ENCODE data around the gene IFT25. TPM values are rescaled to one million over a fixed set of nuclear protein-coding genes. Genes with fewer than 3 reads are reported as not detected.

IFT25 gene
- total RNA-seq, 4 donors from 2014 or later, result 15.5 to 39.9 (median 26.8) TPM

DNA sequence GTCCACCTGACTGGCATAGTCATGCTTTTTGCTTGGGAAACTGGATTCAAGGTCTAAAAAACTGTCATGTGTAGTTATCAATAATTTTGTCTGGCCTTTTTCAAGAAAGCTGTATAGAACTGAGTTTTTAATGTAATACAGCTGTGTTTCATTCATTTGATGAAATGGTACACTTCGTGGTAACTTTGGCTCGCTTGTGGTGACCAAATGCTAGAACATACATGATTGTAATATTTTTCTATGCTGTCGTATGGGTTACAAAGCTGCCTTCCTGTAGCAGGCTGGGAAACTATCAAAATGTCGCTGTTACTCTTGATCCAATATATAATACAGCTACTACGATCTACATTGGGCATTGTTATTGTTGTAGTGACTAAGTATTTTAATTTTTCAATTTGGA, 2.8 kb upstream of the IFT25 start:
- WGBS, 2 donors, result 74 to 75% methylated on average over 5 of the region's 5 CpGs
- peak overlapping the region in 2 of 4 donors; percentile 90 to 96 for H3K27ac ChIP-seq
- no peaks in the 10 kb centered on the region for H3K9me3 ChIP-seq
- DNase-seq (ENCODE audit: low spot score in 2 of 2), result no peak
- H3K27me3 ChIP-seq, result no peaks in the 10 kb centered on the region
- TF ChIP-seq POLR2A (IDR thresholded peaks at IDR 0.05) (no peak), EP300 (IDR thresholded peaks at IDR 0.05) (no peak)
- TF ChIP-seq, protein P1, sequence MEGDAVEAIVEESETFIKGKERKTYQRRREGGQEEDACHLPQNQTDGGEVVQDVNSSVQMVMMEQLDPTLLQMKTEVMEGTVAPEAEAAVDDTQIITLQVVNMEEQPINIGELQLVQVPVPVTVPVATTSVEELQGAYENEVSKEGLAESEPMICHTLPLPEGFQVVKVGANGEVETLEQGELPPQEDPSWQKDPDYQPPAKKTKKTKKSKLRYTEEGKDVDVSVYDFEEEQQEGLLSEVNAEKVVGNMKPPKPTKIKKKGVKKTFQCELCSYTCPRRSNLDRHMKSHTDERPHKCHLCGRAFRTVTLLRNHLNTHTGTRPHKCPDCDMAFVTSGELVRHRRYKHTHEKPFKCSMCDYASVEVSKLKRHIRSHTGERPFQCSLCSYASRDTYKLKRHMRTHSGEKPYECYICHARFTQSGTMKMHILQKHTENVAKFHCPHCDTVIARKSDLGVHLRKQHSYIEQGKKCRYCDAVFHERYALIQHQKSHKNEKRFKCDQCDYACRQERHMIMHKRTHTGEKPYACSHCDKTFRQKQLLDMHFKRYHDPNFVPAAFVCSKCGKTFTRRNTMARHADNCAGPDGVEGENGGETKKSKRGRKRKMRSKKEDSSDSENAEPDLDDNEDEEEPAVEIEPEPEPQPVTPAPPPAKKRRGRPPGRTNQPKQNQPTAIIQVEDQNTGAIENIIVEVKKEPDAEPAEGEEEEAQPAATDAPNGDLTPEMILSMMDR (IDR thresholded peaks at IDR 0.05), result no peak
- H3K4me1 ChIP-seq, result peaks cover 0 to 55% (median 18%) of the 10 kb centered on the region in 4 donors
- peaks cover 0 to 21% (median 0%) of the 10 kb centered on the region in 3 donors for H3K36me3 ChIP-seq
- H3K4me3 ChIP-seq, result no peak overlapping the region

DNA sequence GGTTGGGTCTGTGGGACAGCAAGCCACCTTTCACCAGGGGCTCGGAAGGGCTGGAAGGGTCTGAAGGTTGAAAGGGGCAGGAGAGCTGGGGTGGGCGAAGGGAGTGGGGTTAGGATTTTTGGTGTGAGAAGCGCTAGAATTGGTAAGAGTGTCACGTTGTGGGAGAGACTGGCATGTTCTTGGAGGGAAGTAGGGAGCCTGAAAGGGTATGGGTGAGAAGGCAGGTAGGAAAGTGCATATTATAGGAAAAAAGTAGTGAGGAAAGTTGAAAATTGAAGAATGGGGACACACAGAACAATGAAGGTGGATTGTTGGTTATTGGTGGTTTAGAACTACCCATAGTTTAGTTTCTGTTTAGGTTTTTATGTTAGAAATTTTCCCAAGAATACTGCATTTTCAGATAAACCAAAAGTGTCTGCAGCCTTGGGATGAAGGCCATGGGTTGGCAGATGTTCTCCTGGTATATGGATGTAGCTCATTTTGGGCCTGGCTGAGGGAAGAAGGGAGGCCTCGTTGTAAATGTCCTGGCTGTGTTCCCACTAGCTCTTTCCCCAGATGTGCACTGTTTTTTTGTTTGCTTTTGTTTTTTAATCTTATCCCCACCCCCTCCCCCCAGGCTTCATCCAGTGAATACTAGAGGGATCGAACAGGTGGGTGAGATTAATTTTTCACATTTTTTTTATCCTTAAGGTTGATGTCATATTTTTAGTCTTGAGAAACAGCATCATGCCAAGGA, 1.8 kb upstream of the IFT25 start:
- Histone ChIP-seq H3K36me3 (peaks cover 0 to 12% (median 0%) of the 10 kb centered on the region in 3 donors), H3K4me3 (peak overlapping the region; percentile 55 to 99 (median 92)), H3K4me1 (peaks cover 0 to 57% (median 18%) of the 10 kb centered on the region in 4 donors), H3K27ac (peak overlapping the region; percentile 90 to 96 (median 93)), H3K9me3 (no peaks in the 10 kb centered on the region), H3K27me3 (no peaks in the 10 kb centered on the region)
- 37 to 41% methylated on average over 6 of the region's 6 CpGs for WGBS, 2 donors
- no peak for DNase-seq (ENCODE audit: low spot score in 2 of 2)
- TF ChIP-seq, protein P1 (IDR thresholded peaks at IDR 0.05), result no peak
- TF ChIP-seq POLR2A (IDR thresholded peaks at IDR 0.05) (no peak), EP300 (IDR thresholded peaks at IDR 0.05) (no peak)

DNA sequence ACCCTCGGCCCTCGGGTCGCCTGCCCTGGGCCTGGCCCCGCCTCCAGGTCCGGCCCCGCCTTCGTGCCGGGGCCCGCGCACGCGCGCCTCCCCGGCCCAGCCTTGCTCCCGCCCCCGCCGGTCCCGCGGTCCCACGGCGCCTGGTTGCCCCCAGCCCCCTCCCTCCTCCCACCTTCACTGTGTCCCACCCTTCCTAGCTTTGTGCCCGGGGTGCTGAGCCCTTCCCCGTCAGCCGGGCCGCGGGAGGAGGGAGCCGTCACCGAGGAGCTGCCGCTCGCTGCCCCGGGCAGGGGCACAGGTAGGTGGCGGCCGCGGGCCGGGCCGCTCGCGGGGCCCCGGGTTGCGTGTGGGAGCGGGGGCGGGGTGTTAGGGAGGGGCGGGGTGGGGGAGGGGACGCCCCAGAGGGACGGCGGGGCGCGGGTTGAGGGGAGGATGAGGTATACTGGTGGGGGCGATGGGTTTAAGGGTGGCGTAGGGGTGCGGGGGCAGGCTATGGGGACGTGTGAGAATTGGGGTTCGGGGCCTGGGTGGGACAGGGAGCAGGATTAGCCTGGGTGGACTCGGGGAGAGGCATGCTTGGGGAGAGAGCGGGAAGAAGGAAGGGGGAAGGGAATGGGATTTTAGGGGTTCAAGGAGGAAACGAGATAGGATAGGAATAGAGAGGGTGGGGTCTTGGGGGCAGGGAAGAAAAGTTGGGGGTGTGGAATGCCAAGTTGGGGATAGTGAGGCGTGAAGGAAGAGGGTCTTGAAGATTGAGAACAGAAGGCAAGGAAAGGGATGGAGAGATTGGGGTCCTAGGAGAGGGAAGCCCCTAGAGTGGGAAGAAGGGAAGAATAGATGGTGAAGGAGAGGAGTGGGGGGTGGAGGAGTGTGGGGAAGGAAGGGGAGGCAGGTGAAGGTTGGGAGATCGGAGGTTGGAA, 1.0 kb upstream of the IFT25 start, which contains the start of gene LRRC42:
Gene LRRC42 (plus strand): TSS at position 99 of the 920 bp plus-strand sequence. CDS start 5,650 bp downstream, outside the sequence.
- 1% methylated on average over 29 to 47 of the region's 58 CpGs for WGBS, 2 donors
- Histone ChIP-seq H3K4me3 (peak within 1 kb of the TSS; percentile 55 to 99 (median 92)), H3K27ac (peak within 1 kb of the TSS; percentile 90 to 96 (median 93)), H3K27me3 (no peaks in the 10 kb centered on the region), H3K9me3 (no peaks in the 10 kb centered on the region), H3K36me3 (peaks cover 0 to 3% (median 0%) of the 10 kb centered on the region in 3 donors), H3K4me1 (peaks cover 0 to 57% (median 18%) of the 10 kb centered on the region in 4 donors)
- DNase-seq (ENCODE audit: low spot score in 2 of 2), result no peak
- TF ChIP-seq POLR2A (IDR thresholded peaks at IDR 0.05) (no peak), EP300 (IDR thresholded peaks at IDR 0.05) (peak in 1 of 2 donors; percentile 23)
- TF ChIP-seq, protein P1 (IDR thresholded peaks at IDR 0.05), result peak; percentile 20 to 49 (median 33)

DNA sequence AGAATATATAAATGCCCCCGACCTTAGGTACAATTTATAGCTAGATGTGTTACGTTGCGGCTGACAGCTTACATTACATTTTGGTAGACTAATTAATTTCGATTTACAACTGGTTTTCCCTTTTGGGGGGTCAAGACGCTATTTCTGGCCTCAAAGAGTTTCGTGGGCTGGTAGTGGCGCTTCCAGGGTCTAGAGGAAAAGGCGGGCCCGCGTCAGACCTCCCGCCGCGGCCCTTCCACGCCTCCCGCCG, 391 bp downstream of the IFT25 start:
- H3K27me3 ChIP-seq, result no peaks in the 10 kb centered on the region
- H3K27ac ChIP-seq, result peak overlapping the region; percentile 90 to 96 (median 93)
- DNase-seq (ENCODE audit: low spot score in 2 of 2), result no peak
- H3K4me3 ChIP-seq, result peak overlapping the region; percentile 55 to 99 (median 92)
- WGBS, 2 donors, result 1% methylated on average over 16 of the region's 16 CpGs
- no peaks in the 10 kb centered on the region for H3K9me3 ChIP-seq
- TF ChIP-seq, protein P1 (IDR thresholded peaks at IDR 0.05), result no peak
- TF ChIP-seq POLR2A (IDR thresholded peaks at IDR 0.05), result no peak
- TF ChIP-seq EP300 (IDR thresholded peaks at IDR 0.05), result no peak
- H3K4me1 ChIP-seq, result peaks cover 0 to 59% (median 18%) of the 10 kb centered on the region in 4 donors
- no peaks in the 10 kb centered on the region for H3K36me3 ChIP-seq

Data from tibial nerve (tissue), 4 donors.